Kidney (tissue), 14 donors: ENCODE measurements around the gene ENO3. TPM values are rescaled to one million over a fixed set of nuclear protein-coding genes. Genes with fewer than 3 reads are reported as not detected.

ENCODE experiments used
- DNase-seq, 5 donors: peaks; one replicate each; pipeline ENCODE4 v3.0.0-alpha.2; 2013 to 2020
- FAIRE-seq: peaks from 2 replicates; lab custom pipeline; 2012; peaks lifted over from hg19 to GRCh38; lab: Jason Lieb, UNC
- H3K27ac ChIP-seq, 2 donors: one replicate each; pipeline ENCODE4 v1.7.0; 2013; ENCODE audit warnings: low read depth in 2 of 2, low read length in 2 of 2, inconsistent platforms in 1 of 2
- H3K27me3 ChIP-seq: one replicate; pipeline ENCODE4 v1.7.1; 2013; ENCODE audit warnings: low read length, inconsistent platforms; ENCODE audit not compliant: control insufficient read depth, insufficient read depth
- H3K36me3 ChIP-seq, 3 donors: one replicate each; pipeline versions ENCODE4 v1.7.0 to v1.7.1; 2013; ENCODE audit warnings: low read length in 3 of 3, control low read depth in 1 of 3, inconsistent platforms in 1 of 3; ENCODE audit not compliant: insufficient read depth in 3 of 3, control insufficient read depth in 2 of 3
- H3K4me1 ChIP-seq, 3 donors: one replicate each; pipeline versions ENCODE4 v1.7.0 to v1.7.1; 2013; ENCODE audit warnings: low read length in 3 of 3, inconsistent platforms in 1 of 3, low read depth in 1 of 3; ENCODE audit not compliant: control insufficient read depth in 2 of 3, insufficient read depth in 2 of 3
- H3K4me3 ChIP-seq, 3 donors: one replicate each; pipeline versions ENCODE4 v1.7.0 to v1.8.1; 2013; ENCODE audit warnings: low read length in 3 of 3, control low read depth in 1 of 3, inconsistent platforms in 1 of 3
- H3K9ac ChIP-seq, 3 donors: one replicate each; pipeline versions ENCODE4 v1.7.0 to v1.7.1; 2013; ENCODE audit warnings: low read length in 3 of 3, control low read depth in 1 of 3, inconsistent platforms in 1 of 3
- H3K9me3 ChIP-seq, 3 donors: one replicate each; pipeline versions ENCODE4 v1.7.0 to v1.7.1; 2013; ENCODE audit warnings: low read length in 3 of 3, control low read depth in 1 of 3, inconsistent platforms in 1 of 3; ENCODE audit not compliant: control insufficient read depth in 2 of 3, insufficient read depth in 1 of 3
- intact Hi-C: fragments of 100-400 bp; cut with DNase I; formaldehyde crosslinking; loops from one replicate; pipeline ENCODE4 v1.11.1; 2022
- polyA plus RNA-seq: library from polyadenylated mRNA; stranded (reverse); fragments of 350-450 nt; fragmentation: Illumina TruSeq; extraction: RNeasy Lipid Tissue Mini Kit (QIAGEN cat#74804); gene quantifications from one replicate; pipeline ENCODE4 v1.2.3, GENCODE V29; 2014; ENCODE audit warnings: low read depth, low replicate concordance; ENCODE audit not compliant: insufficient read depth
- total RNA-seq: library from RNA; stranded (reverse); fragmentation: NEBNext Ultra II Directional; extraction: Animal tissue kit (Norgen Biotek cat#: 25700); gene quantifications from one replicate; pipeline ENCODE4 v1.2.1, GENCODE V29; 2021
- TF ChIP-seq, protein P1 (sequence below): IDR thresholded peaks from 3 replicates; pipeline ENCODE4 v1.5.1; 2012; ENCODE audit warnings: mild to moderate bottlenecking, moderate library complexity, borderline replicate concordance; ENCODE audit not compliant: insufficient read depth; ENCODE audit errors: extremely low read depth
- donor health status: control.
- donor health status: control.
- donor health status: control.
- donor health status: control.
- donor health status: control.
- donor health status: DM: yes; HTN: yes; CAD: no.
- donor health status: Normal renal cell carcinoma (clear cell type).

Gene ENO3
- total and polyA plus RNA-seq, 2 donors from 2014 or later = 6.9 to 17.8 TPM

DNA sequence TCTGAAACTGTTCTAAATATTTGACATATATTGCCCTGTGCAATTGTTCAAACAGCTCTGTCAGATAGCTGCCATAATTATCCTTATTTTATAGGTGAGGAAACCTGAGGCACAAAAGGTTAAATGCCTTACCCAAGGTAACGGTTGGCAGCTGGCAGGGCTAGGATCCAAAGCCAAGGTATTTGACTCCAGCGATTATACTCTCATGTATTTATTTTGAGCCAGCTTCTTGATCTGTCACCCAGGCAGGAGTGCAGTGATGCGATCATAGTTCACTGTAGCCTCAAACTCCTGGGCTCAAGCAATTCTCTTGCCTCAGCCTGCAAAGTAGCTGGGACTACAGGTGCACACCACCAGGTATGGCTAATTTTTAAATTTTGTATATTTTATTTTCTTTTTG is 7.2 kb downstream of the ENO3 start:
- TF ChIP-seq, protein P1, sequence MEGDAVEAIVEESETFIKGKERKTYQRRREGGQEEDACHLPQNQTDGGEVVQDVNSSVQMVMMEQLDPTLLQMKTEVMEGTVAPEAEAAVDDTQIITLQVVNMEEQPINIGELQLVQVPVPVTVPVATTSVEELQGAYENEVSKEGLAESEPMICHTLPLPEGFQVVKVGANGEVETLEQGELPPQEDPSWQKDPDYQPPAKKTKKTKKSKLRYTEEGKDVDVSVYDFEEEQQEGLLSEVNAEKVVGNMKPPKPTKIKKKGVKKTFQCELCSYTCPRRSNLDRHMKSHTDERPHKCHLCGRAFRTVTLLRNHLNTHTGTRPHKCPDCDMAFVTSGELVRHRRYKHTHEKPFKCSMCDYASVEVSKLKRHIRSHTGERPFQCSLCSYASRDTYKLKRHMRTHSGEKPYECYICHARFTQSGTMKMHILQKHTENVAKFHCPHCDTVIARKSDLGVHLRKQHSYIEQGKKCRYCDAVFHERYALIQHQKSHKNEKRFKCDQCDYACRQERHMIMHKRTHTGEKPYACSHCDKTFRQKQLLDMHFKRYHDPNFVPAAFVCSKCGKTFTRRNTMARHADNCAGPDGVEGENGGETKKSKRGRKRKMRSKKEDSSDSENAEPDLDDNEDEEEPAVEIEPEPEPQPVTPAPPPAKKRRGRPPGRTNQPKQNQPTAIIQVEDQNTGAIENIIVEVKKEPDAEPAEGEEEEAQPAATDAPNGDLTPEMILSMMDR = no peak
- DNase-seq (no peak), FAIRE-seq (no peak)
- Histone ChIP-seq H3K27me3 (no peaks in the 10 kb centered on the region), H3K4me3 (no peak overlapping the region), H3K9ac (no peak overlapping the region), H3K9me3 (no peaks in the 10 kb centered on the region), H3K36me3 (peaks cover 2 to 18% (median 10%) of the 10 kb centered on the region in 3 donors), H3K27ac (no peak overlapping the region), H3K4me1 (no peaks in the 10 kb centered on the region)
- intact Hi-C loops = no loop called here

DNA sequence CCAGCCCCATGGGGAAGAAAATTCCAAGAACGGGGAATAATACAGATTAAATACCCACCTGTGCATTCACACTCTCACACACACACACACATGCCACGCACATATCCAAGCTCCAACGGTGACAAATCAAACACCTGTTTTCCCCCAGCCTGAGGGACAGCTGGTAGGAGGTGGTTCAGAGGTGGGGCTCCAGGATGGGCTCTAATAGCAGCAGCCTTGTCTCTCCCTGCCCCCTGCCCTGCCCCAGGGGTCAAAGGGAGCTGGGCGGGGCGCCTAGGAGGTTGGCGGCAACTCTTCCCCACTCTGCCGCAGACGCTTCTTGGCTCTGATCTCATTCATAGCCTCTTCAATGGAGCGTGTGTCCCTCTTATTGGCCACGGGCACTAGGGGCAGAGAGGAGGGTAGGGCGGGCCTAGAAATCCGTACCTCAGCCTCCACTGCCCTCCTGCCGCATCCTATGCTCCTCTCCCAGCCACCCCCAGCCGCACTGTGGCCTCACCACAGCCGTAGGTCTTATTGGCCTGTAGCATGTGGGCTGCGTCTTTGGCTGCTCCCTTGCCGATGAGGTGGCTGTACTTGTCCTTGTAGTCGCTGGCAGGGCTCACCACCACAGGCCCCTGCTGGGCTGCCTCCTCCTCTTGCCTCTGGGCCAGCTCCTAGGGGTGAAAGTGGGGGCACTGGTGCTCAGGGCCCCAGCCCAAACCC is 8.5 kb downstream of the ENO3 start:
- TF ChIP-seq, protein P1 = no peak
- Histone ChIP-seq H3K4me3 (no peak overlapping the region), H3K27me3 (no peaks in the 10 kb centered on the region), H3K27ac (no peak overlapping the region), H3K4me1 (no peaks in the 10 kb centered on the region), H3K9ac (no peak overlapping the region), H3K9me3 (no peaks in the 10 kb centered on the region), H3K36me3 (peaks cover 2 to 18% (median 10%) of the 10 kb centered on the region in 3 donors)
- intact Hi-C loops = no loop called here
- no peak for FAIRE-seq
- DNase-seq = no peak

DNA sequence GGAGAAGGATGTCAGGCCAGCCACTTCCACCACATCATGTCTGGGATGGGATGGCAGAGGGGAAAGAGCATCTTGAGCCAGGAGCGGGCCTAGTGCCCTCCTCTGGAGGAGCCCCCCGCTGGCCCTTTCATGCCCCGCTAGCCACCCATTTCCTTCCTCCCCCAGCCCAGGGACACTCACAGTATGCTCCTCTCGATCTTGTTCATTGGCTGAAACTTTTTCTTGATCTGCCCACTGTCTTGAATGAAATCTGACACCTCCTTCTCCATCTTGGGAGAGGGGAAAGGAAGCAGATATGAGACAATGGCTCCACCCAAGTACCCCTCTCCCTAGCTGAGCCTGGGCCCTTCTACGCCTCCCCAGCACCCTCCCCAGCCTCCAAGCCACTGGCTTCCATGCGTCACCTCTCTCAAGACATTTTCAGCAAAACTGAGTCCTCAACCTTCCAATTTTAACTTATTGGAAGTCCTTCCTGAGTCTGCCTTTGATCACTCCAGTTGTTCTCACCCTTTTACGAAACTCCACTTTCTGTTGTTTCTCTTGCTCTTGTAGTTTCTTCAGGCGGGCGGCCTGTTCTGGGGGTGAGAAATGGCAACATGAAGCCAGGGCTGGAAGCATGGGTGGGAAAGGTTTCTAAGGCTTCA is 9.5 kb downstream of the ENO3 start:
- intact Hi-C loops = no loop called here
- FAIRE-seq (no peak), DNase-seq (no peak)
- Histone ChIP-seq H3K9me3 (no peaks in the 10 kb centered on the region), H3K9ac (no peak overlapping the region), H3K27ac (no peak overlapping the region), H3K4me1 (no peaks in the 10 kb centered on the region), H3K27me3 (no peaks in the 10 kb centered on the region), H3K36me3 (peaks cover 2 to 18% (median 10%) of the 10 kb centered on the region in 3 donors), H3K4me3 (no peak overlapping the region)
- TF ChIP-seq, protein P1 = no peak
